Neutrophil (primary cell): ENCODE data around the gene NIBAN1.
"Not testable (repeated sequence)": the region's sequence is repeated elsewhere in the genome, so short reads cannot be mapped to it uniquely, and the experiment has no call there.

Source experiments
- H3K27ac ChIP-seq: fragments of 200-600 bp; sonication (generic); 2 replicates; pipeline ENCODE4 v1.5.1; 2016; ENCODE audit warnings: mild to moderate bottlenecking, moderate library complexity
- H3K27me3 ChIP-seq: fragments of 200-600 bp; sonication (generic); 2 replicates; pipeline ENCODE4 v1.6.0; 2016; ENCODE audit warnings: mild to moderate bottlenecking
- H3K36me3 ChIP-seq: fragments of 200-600 bp; sonication (generic); 2 replicates; pipeline ENCODE4 v1.5.1; 2017
- H3K4me1 ChIP-seq, 2 experiments: fragments of 200-600 bp in 1 of 2; sonication (generic) in 1 of 2; 1 replicate in 1 of 2; 2 replicates in 1 of 2; pipeline versions ENCODE4 v1.5.1 to v1.6.1; 2013 to 2016; ENCODE audit warnings: low read depth in 1 of 2, low read length in 1 of 2, mild to moderate bottlenecking in 1 of 2, moderate library complexity in 1 of 2; ENCODE audit not compliant: control insufficient read depth in 1 of 2, insufficient read depth in 1 of 2
- H3K4me3 ChIP-seq, 2 experiments: fragments of 200-600 bp in 1 of 2; sonication (generic) in 1 of 2; 1 replicate in 1 of 2; 2 replicates in 1 of 2; pipeline ENCODE4 v1.5.1; 2013 to 2016; ENCODE audit warnings: low read depth in 1 of 2, low read length in 1 of 2, mild to moderate bottlenecking in 1 of 2, moderate library complexity in 1 of 2
- H3K9me3 ChIP-seq: fragments of 200-600 bp; sonication (generic); 2 replicates; pipeline ENCODE4 v1.5.1; 2016
- TF ChIP-seq, protein P1 (sequence below): fragments of 200-600 bp; sonication (generic); IDR thresholded peaks from 2 replicates; pipeline ENCODE4 v1.5.1; 2016; ENCODE audit warnings: antibody characterized with exemption

The NIBAN1 gene

DNA sequence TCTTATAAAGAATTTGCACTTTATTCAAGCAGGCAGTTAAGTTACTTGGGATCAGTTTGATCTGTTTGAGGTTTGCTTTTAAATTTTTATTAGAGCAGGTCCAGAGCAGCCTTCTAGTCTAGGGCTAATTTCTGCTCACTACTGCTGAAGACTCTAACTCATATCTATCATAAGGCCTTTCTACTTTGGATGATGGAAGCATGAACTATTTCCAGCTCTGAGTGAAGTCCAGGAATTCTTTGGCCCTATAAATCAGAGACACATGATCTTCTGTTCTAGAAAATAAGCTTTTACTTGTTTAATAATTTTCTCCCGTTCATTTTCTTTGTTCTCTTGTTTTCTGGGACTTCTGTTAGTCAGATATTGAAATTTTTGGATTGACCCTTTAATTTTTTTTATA is 14.7 kb downstream of the NIBAN1 start:
- H3K4me1 ChIP-seq = no peaks in the 10 kb centered on the region
- H3K27me3 ChIP-seq = no peaks in the 10 kb centered on the region
- peaks cover 28% of the 10 kb centered on the region for H3K36me3 ChIP-seq
- H3K27ac ChIP-seq = no peak overlapping the region
- no peaks in the 10 kb centered on the region for H3K9me3 ChIP-seq
- TF ChIP-seq, protein P1, sequence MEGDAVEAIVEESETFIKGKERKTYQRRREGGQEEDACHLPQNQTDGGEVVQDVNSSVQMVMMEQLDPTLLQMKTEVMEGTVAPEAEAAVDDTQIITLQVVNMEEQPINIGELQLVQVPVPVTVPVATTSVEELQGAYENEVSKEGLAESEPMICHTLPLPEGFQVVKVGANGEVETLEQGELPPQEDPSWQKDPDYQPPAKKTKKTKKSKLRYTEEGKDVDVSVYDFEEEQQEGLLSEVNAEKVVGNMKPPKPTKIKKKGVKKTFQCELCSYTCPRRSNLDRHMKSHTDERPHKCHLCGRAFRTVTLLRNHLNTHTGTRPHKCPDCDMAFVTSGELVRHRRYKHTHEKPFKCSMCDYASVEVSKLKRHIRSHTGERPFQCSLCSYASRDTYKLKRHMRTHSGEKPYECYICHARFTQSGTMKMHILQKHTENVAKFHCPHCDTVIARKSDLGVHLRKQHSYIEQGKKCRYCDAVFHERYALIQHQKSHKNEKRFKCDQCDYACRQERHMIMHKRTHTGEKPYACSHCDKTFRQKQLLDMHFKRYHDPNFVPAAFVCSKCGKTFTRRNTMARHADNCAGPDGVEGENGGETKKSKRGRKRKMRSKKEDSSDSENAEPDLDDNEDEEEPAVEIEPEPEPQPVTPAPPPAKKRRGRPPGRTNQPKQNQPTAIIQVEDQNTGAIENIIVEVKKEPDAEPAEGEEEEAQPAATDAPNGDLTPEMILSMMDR = no peak
- H3K4me3 ChIP-seq = no peak overlapping the region

GRCh38 chr1:184958554-184959353 is 15.6 kb downstream of the NIBAN1 start:
- Histone ChIP-seq H3K27me3 (no peaks in the 10 kb centered on the region), H3K4me1 (no peaks in the 10 kb centered on the region), H3K9me3 (no peaks in the 10 kb centered on the region), H3K27ac (peak overlapping the region; percentile 1), H3K36me3 (peaks cover 20% of the 10 kb centered on the region), H3K4me3 (no peak overlapping the region)
- TF ChIP-seq, protein P1 = no peak

DNA sequence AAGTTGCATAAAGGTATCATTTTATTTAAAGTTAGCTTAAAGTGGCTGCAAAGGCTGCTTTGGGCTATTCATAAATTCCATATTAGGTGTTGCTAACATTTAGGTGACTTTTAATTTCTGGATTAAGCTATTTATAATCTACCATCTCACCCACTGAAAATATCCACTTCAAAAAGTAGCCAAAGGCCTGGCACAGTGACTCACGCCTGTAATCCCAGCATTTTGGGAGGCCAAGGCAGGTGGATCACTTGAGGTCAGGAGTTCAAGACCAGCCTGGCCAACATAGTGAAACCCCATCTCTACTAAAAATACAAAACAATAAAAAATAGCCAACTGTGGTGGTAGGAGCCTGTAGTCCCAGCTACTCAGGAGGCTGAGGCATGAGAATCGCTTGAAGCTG is 16.4 kb downstream of the NIBAN1 start:
- H3K9me3 ChIP-seq, H3K27ac ChIP-seq, H3K27me3 ChIP-seq, H3K4me1 ChIP-seq, H3K4me3 ChIP-seq: not testable (repeated sequence)
- H3K36me3 ChIP-seq = peaks cover 18% of the 10 kb centered on the region

DNA sequence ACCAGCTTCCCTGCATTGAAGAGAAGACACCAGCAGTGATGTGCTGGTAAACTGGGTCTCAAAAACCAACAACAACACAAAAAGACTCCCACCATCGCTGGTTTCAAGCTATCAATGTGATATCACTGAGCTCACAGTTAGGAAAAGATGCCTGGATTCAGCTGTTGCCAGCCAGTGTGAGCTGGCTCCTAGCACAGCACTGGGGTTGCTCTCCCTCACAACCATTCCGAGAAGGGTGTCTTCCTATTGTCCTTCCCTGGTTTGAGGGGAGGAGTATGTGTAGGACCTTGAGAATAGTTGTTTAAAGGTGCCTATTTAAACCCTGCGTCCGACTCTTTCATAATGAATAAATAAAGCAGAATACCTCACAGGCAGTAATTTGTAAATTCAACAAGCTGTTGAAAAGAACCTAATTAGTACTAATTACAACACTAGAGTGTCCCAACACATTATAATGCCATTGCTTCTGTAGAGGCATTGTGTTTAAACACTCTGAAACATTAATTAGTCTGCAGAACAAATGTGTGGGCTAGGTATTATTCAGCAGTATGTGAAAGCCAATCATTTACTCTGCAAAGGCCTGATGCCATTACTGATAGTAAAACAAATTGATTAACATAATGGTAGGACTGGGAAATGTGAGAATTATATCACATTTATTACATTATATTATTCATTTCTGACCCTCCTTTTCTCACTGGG is 17.2 kb downstream of the NIBAN1 start:
- Histone ChIP-seq H3K27ac (no peak overlapping the region), H3K36me3 (peaks cover 18% of the 10 kb centered on the region), H3K4me3 (no peak overlapping the region), H3K9me3 (no peaks in the 10 kb centered on the region), H3K27me3 (no peaks in the 10 kb centered on the region), H3K4me1 (no peaks in the 10 kb centered on the region)
- TF ChIP-seq, protein P1 = no peak

DNA sequence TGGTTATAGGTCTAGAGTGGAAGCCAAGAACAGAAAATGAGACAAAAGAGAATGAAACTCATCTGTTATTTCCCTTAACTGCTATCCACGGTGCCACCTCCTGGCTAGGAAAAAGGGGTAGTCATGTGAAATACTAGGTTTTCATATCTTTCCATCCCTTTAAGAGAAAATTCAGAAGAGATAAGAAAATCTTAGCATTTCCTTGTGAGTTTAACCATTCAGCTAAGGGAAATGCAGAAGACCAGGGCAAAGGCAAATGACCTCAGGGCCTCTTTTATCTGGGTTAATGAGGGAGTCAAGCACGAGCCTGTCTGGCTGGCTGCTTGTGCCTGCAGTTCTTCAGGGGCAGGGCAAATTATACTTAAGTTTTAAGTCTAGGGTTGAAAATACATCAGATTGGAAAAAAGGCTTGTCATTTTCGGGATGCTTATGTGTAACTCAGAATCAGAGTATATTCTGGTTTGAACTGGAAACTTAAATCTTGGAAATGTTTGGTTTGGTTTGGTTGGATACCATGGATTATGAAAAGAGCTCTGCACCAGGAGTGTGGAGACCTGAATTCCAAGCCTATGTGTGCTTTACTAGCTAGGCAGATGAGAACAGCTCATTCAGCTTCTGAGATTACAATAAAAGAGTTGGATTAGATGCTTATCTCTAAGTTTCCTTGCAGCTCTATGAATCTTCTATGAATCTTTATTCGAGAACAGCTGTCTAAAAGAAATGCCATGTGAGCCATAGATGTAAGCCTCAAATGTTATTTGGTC is 19.9 kb downstream of the NIBAN1 start:
- H3K4me3 ChIP-seq = no peak overlapping the region
- H3K27ac ChIP-seq = peak overlapping the region; percentile 18
- peaks cover 14% of the 10 kb centered on the region for H3K36me3 ChIP-seq
- H3K27me3 ChIP-seq = no peaks in the 10 kb centered on the region
- no peaks in the 10 kb centered on the region for H3K9me3 ChIP-seq
- H3K4me1 ChIP-seq = no peaks in the 10 kb centered on the region
- TF ChIP-seq, protein P1 = no peak
